ENCODE measurements around the gene MYO16. TPM values are rescaled to one million over a fixed set of nuclear protein-coding genes. Genes with fewer than 3 reads are reported as not detected.

The MYO16 gene
- total RNA-seq, 1 experiment from 2014 or later = 0.15 TPM

- Histone ChIP-seq H2AFZ (ENCODE audit: low read length) (no peak overlapping the region), H3K27ac (ENCODE audit: low read length) (no peak overlapping the region), H3K36me3 (ENCODE audit: insufficient read depth, low read length) (no peaks in the 10 kb centered on the region), H3K27me3 (ENCODE audit: low read length) (no peaks in the 10 kb centered on the region), H3K4me2 (ENCODE audit: low read depth, low read length, poor library complexity, severe bottlenecking) (no peak overlapping the region), H3K4me1 (ENCODE audit: low read length) (no peaks in the 10 kb centered on the region), H3K4me3 (ENCODE audit: low read length) (no peak overlapping the region), H4K20me1 (ENCODE audit: insufficient read depth, low read depth, low read length) (no peaks in the 10 kb centered on the region), H3K9ac (ENCODE audit: low read length) (no peak overlapping the region), H3K79me2 (ENCODE audit: low read length) (no peaks in the 10 kb centered on the region), H3K9me2 (replicated peaks; ENCODE audit: insufficient read depth, low read length) (no peaks in the 10 kb centered on the region), H3K9me3 (ENCODE audit: low read length) (no peaks in the 10 kb centered on the region)
- peak; percentile 43 for DNase-seq
Measured at GRCh38 chr13:108924541-108924940, 295.1 kb downstream of the MYO16 start.

GRCh38 chr13:108925070-108925469 is 295.7 kb downstream of the MYO16 start:
- H3K27ac ChIP-seq (ENCODE audit: low read length) = no peak overlapping the region
- H3K36me3 ChIP-seq (ENCODE audit: insufficient read depth, low read length) = no peaks in the 10 kb centered on the region
- H4K20me1 ChIP-seq (ENCODE audit: insufficient read depth, low read depth, low read length) = no peaks in the 10 kb centered on the region
- no peak overlapping the region for H3K4me2 ChIP-seq (ENCODE audit: low read depth, low read length, poor library complexity, severe bottlenecking)
- no peaks in the 10 kb centered on the region for H3K4me1 ChIP-seq (ENCODE audit: low read length)
- H3K9me2 ChIP-seq (replicated peaks; ENCODE audit: insufficient read depth, low read length) = no peaks in the 10 kb centered on the region
- no peaks in the 10 kb centered on the region for H3K27me3 ChIP-seq (ENCODE audit: low read length)
- DNase-seq = no peak
- no peaks in the 10 kb centered on the region for H3K9me3 ChIP-seq (ENCODE audit: low read length)
- H2AFZ ChIP-seq (ENCODE audit: low read length) = no peak overlapping the region
- H3K4me3 ChIP-seq (ENCODE audit: low read length) = no peak overlapping the region
- H3K9ac ChIP-seq (ENCODE audit: low read length) = no peak overlapping the region
- H3K79me2 ChIP-seq (ENCODE audit: low read length) = no peaks in the 10 kb centered on the region

GRCh38 chr13:108926862-108927261 is 297.5 kb downstream of the MYO16 start:
- Histone ChIP-seq H3K4me3 (ENCODE audit: low read length) (no peak overlapping the region), H3K27me3 (ENCODE audit: low read length) (no peaks in the 10 kb centered on the region), H2AFZ (ENCODE audit: low read length) (no peak overlapping the region), H3K9me3 (ENCODE audit: low read length) (no peaks in the 10 kb centered on the region), H3K4me2 (ENCODE audit: low read depth, low read length, poor library complexity, severe bottlenecking) (no peak overlapping the region), H3K27ac (ENCODE audit: low read length) (no peak overlapping the region), H3K79me2 (ENCODE audit: low read length) (no peaks in the 10 kb centered on the region), H3K4me1 (ENCODE audit: low read length) (no peaks in the 10 kb centered on the region), H3K9ac (ENCODE audit: low read length) (no peak overlapping the region), H3K9me2 (replicated peaks; ENCODE audit: insufficient read depth, low read length) (no peaks in the 10 kb centered on the region), H4K20me1 (ENCODE audit: insufficient read depth, low read depth, low read length) (no peaks in the 10 kb centered on the region), H3K36me3 (ENCODE audit: insufficient read depth, low read length) (no peaks in the 10 kb centered on the region)
- no peak for DNase-seq

- Histone ChIP-seq H3K4me2 (ENCODE audit: low read depth, low read length, poor library complexity, severe bottlenecking) (no peak overlapping the region), H3K27ac (ENCODE audit: low read length) (no peak overlapping the region), H3K9me3 (ENCODE audit: low read length) (no peaks in the 10 kb centered on the region), H2AFZ (ENCODE audit: low read length) (no peak overlapping the region), H3K36me3 (ENCODE audit: insufficient read depth, low read length) (no peaks in the 10 kb centered on the region), H4K20me1 (ENCODE audit: insufficient read depth, low read depth, low read length) (no peaks in the 10 kb centered on the region), H3K79me2 (ENCODE audit: low read length) (no peaks in the 10 kb centered on the region), H3K27me3 (ENCODE audit: low read length) (no peaks in the 10 kb centered on the region), H3K9ac (ENCODE audit: low read length) (no peak overlapping the region), H3K9me2 (replicated peaks; ENCODE audit: insufficient read depth, low read length) (no peaks in the 10 kb centered on the region), H3K4me3 (ENCODE audit: low read length) (no peak overlapping the region), H3K4me1 (ENCODE audit: low read length) (no peaks in the 10 kb centered on the region)
- DNase-seq = no peak
Measured at GRCh38 chr13:108927615-108928014, 298.2 kb downstream of the MYO16 start.

GRCh38 chr13:108929532-108930206 is 300.3 kb downstream of the MYO16 start:
- Histone ChIP-seq H3K27me3 (ENCODE audit: low read length) (no peaks in the 10 kb centered on the region), H4K20me1 (ENCODE audit: insufficient read depth, low read depth, low read length) (no peaks in the 10 kb centered on the region), H3K4me2 (ENCODE audit: low read depth, low read length, poor library complexity, severe bottlenecking) (no peak overlapping the region), H2AFZ (ENCODE audit: low read length) (no peak overlapping the region), H3K9me3 (ENCODE audit: low read length) (no peaks in the 10 kb centered on the region), H3K9me2 (replicated peaks; ENCODE audit: insufficient read depth, low read length) (no peaks in the 10 kb centered on the region), H3K9ac (ENCODE audit: low read length) (no peak overlapping the region), H3K79me2 (ENCODE audit: low read length) (no peaks in the 10 kb centered on the region), H3K27ac (ENCODE audit: low read length) (no peak overlapping the region), H3K4me1 (ENCODE audit: low read length) (no peaks in the 10 kb centered on the region), H3K36me3 (ENCODE audit: insufficient read depth, low read length) (no peaks in the 10 kb centered on the region), H3K4me3 (ENCODE audit: low read length) (no peak overlapping the region)
- DNase-seq = no peak

- H3K4me2 ChIP-seq (ENCODE audit: low read depth, low read length, poor library complexity, severe bottlenecking) = no peak overlapping the region
- no peaks in the 10 kb centered on the region for H3K79me2 ChIP-seq (ENCODE audit: low read length)
- H3K27ac ChIP-seq (ENCODE audit: low read length) = no peak overlapping the region
- H3K4me1 ChIP-seq (ENCODE audit: low read length) = no peaks in the 10 kb centered on the region
- H3K36me3 ChIP-seq (ENCODE audit: insufficient read depth, low read length) = no peaks in the 10 kb centered on the region
- DNase-seq = no peak
- no peaks in the 10 kb centered on the region for H3K9me2 ChIP-seq (replicated peaks; ENCODE audit: insufficient read depth, low read length)
- no peaks in the 10 kb centered on the region for H3K27me3 ChIP-seq (ENCODE audit: low read length)
- no peak overlapping the region for H3K4me3 ChIP-seq (ENCODE audit: low read length)
- H2AFZ ChIP-seq (ENCODE audit: low read length) = no peak overlapping the region
- H3K9me3 ChIP-seq (ENCODE audit: low read length) = no peaks in the 10 kb centered on the region
- H4K20me1 ChIP-seq (ENCODE audit: insufficient read depth, low read depth, low read length) = no peaks in the 10 kb centered on the region
- H3K9ac ChIP-seq (ENCODE audit: low read length) = no peak overlapping the region
Measured at GRCh38 chr13:108932196-108932595, 302.8 kb downstream of the MYO16 start.

- no peaks in the 10 kb centered on the region for H4K20me1 ChIP-seq (ENCODE audit: insufficient read depth, low read depth, low read length)
- no peaks in the 10 kb centered on the region for H3K4me1 ChIP-seq (ENCODE audit: low read length)
- no peak overlapping the region for H3K4me3 ChIP-seq (ENCODE audit: low read length)
- H2AFZ ChIP-seq (ENCODE audit: low read length) = no peak overlapping the region
- H3K9me2 ChIP-seq (replicated peaks; ENCODE audit: insufficient read depth, low read length) = no peaks in the 10 kb centered on the region
- no peaks in the 10 kb centered on the region for H3K79me2 ChIP-seq (ENCODE audit: low read length)
- no peak overlapping the region for H3K9ac ChIP-seq (ENCODE audit: low read length)
- no peaks in the 10 kb centered on the region for H3K36me3 ChIP-seq (ENCODE audit: insufficient read depth, low read length)
- no peaks in the 10 kb centered on the region for H3K9me3 ChIP-seq (ENCODE audit: low read length)
- H3K27ac ChIP-seq (ENCODE audit: low read length) = no peak overlapping the region
- no peak for DNase-seq
- H3K27me3 ChIP-seq (ENCODE audit: low read length) = no peaks in the 10 kb centered on the region
- H3K4me2 ChIP-seq (ENCODE audit: low read depth, low read length, poor library complexity, severe bottlenecking) = no peak overlapping the region
Measured at GRCh38 chr13:108933061-108933460, 303.6 kb downstream of the MYO16 start.

GRCh38 chr13:108938155-108938554 is 308.7 kb downstream of the MYO16 start:
- Histone ChIP-seq H3K27ac (ENCODE audit: low read length) (no peak overlapping the region), H3K36me3 (ENCODE audit: insufficient read depth, low read length) (no peaks in the 10 kb centered on the region), H3K27me3 (ENCODE audit: low read length) (no peaks in the 10 kb centered on the region), H3K9me3 (ENCODE audit: low read length) (no peaks in the 10 kb centered on the region), H3K79me2 (ENCODE audit: low read length) (no peaks in the 10 kb centered on the region), H3K4me1 (ENCODE audit: low read length) (no peaks in the 10 kb centered on the region), H3K4me2 (ENCODE audit: low read depth, low read length, poor library complexity, severe bottlenecking) (no peak overlapping the region), H3K9me2 (replicated peaks; ENCODE audit: insufficient read depth, low read length) (no peaks in the 10 kb centered on the region), H3K4me3 (ENCODE audit: low read length) (no peak overlapping the region), H4K20me1 (ENCODE audit: insufficient read depth, low read depth, low read length) (no peaks in the 10 kb centered on the region), H3K9ac (ENCODE audit: low read length) (no peak overlapping the region), H2AFZ (ENCODE audit: low read length) (no peak overlapping the region)
- no peak for DNase-seq

Data from Karpas-422 (cell line).